DMS 273 (cell line): ENCODE data around the gene SORCS2.

Experiments
- DNase-seq: peaks from one replicate; lab custom pipeline; 2025; ENCODE audit not compliant: unreplicated experiment; lab: John Stamatoyannopoulos, UW

SORCS2 gene

DNA sequence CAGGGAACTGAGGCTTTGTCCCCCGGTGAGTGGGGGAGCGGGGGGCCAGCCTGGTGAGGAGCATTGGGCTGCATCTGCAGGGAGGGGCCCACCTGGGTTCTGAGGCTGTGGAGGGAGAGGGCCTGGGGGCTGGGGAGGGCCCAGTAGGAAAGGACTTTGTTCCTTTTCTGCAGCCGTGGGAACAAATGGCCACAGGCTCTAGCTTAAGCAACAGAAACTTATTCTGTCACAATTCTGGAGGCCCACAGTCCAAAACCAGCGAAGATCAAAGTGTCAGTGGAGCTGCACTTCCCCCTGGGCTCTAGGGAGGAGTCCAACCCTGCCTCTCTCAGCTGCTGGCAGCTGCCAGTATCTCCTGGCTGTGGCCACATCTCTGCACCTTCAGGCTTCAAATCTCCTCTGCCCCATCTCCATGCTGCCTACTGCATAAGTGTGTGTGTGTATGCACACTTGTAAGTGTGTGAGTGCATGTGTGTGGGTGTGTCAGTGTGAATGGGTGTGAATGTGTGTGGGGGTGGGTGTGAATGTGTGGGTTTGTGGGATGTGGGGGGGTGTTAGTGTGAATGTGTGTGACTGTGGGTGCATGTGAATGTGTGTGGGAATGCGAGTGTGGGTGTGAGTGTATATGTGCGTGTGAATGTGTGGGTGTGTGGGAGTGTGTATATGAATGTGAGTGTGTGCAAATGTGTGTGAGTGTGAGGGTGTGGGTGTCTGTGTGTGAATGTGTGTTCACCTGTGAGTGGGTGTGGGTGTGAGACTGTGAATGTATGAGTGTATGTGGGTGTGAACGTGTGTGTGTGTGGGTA is 446.8 kb downstream of the SORCS2 start:
- no peak for DNase-seq

GRCh38 chr4:7640136-7640535 is 447.8 kb downstream of the SORCS2 start:
- DNase-seq = no peak

- no peak for DNase-seq
Measured at GRCh38 chr4:7641712-7642111, 449.4 kb downstream of the SORCS2 start.

DNA sequence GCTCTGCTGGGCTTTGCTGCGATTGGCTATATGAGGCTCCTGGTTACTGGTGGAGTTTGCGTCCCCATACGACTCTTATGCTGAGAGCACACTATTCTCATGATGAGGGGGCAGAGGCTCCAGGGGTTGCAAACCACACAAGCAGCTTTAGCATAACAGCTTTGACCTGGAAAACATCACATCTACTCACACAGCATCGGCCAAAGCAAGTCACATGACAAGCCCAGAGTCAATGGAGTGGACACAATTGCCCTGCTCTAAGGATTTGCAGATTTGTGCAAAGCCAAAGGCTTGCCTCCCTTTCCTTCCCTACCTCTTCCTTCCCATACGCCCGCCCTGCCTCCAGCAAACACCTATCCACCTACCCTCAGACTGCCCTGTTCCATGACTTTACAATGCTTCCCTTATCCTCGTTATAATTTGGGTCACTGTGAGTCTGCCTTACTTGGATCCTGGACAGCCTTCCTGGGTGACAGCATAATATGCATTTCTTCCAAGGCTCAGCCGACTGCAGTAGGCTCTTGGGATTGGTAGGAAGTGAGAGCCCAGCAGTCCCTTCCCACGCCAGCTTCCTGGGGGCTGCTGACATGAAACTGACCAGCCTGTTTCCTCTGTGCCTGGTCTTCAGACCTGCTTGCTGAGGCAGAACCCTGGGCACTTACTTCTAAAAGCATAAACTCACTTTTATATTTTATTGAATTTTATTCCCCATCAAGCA is 450.6 kb downstream of the SORCS2 start:
- DNase-seq = no peak

DNA sequence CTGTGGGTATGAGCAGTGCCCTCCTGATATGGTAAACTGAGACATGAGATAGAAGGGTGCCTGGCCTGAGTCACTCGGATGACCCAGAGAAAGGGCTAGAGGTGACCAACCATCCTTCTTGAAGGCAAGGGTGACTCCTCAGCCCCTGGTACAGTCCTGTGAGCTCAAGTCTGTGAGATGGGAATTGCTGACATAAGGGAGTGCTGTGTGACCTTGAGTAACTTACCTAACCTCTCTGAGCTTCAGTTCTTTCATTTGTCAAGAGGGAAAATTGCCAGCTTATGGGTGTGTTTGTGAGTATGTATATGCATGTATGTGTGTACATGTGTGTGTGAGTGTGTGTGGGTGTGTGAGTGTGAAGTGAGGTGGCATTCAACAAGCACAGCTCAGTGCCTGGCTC is 452.8 kb downstream of the SORCS2 start:
- no peak for DNase-seq

DNA sequence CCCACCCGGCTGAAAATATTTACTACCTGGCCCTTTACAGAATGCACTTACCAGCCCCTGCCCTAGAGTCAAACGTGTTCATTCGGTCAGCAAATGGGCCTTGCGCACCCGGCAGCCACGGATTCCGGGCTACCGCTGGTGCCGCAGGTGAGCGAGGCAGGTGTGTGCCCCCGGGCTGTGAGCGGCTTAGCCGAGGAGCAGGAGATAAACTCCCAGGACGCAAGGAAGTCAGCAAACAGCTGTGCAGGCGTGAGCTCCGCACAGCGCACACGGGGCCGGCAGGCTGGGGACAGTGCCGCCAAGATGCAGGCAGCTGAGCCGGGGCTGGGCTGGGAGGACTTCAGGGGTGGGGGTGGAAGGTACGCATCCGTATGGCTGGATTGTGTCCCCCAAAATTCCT is 453.6 kb downstream of the SORCS2 start:
- DNase-seq = no peak

DNA sequence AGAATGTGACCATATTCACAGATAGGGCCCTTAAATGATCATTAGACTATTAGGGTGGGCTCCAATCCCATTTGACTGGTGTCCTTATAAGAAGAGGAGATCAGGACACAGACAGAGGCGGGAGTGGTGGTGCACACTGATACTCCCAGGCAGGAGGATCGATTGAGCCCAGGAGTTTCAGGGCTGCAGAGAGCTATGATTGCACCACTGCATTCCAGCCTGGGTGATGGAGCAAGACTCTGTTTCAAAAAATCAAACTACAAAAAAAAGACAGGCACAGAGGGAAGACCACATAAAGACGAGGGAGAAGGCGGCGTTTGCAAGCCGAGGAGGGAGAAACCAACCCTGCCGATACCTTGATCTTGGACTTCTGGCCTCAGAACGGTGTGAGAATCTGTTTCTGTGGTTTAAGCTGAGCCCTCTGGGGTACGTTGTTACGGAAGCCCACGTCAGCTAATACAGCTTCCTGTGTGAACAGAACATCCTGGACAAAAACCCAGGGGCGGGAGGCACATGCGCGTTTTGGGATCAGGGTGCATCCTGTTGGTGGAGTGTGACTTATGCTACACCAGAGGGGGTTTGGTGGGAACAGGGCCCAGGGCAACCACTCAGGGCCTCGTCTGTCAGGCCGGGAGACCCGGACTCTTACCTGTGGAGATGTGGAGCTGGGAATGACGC is 454.2 kb downstream of the SORCS2 start:
- DNase-seq = no peak

GRCh38 chr4:7647186-7647585 is 454.8 kb downstream of the SORCS2 start:
- DNase-seq = no peak

GRCh38 chr4:7647600-7648543 is 455.5 kb downstream of the SORCS2 start:
- DNase-seq = no peak

GRCh38 chr4:7648544-7649395 is 456.4 kb downstream of the SORCS2 start:
- no peak for DNase-seq

- DNase-seq = no peak
Measured at GRCh38 chr4:7649411-7649740, 457.0 kb downstream of the SORCS2 start.

GRCh38 chr4:7649741-7650531 is 457.6 kb downstream of the SORCS2 start:
- DNase-seq = no peak

DNA sequence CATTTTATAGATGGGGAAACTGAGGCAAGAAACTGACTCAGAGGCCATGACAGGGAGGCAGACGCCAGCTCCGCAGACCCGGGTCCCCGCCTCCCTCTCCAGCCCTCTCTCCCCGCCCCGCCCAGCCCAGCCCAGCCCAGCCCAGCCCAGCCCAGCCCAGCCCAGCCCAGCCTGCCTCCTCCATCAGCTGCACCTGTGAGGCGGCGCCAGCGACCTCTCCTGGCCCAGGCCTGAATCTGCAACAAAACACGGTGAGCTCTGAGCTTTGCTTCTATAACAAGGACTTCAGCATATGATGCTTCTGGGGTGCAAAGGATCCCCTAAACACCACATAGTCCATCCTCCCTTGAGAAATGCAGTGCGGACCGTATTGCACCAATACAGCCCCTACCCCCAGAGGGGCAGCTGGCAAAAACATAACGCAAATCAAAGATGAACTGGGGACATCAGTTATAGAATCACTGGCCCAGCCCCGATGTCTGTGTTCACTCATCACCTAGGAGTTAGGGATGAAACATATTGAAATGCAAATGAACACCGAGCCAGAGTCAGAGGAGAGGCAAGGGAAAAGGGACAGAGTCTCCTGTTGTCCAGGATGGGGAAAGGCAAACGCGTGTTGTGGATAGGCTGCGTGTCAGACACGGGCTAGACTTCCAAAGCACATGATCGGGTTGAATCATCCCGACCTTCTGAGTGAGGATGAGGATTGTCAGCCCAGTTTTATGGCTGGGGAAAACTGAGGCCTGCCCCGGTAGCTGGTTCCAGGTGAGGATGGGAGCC is 458.5 kb downstream of the SORCS2 start:
- DNase-seq = peak; percentile 60

GRCh38 chr4:7651461-7651921 is 459.2 kb downstream of the SORCS2 start:
- DNase-seq = peak; percentile 14

DNA sequence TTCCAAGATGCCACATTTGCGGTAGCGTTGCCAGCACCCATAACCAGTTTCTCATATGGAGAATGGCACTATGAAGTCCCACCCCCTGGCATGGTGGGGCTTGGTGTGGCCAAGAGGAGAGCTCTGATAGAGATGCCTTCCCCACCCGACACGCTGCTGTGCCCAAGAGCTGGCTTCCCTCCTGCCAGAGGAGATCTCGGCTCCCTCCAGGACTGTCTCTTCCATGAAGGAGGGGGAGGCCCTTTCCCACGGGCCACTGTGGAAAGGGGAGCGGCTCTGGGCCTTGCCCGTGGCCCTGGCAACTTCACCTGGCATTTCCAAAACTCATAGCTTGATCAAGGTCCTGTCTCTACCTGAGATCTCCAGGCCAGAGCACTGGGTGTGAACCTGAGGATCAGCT is 459.7 kb downstream of the SORCS2 start:
- DNase-seq = no peak

DNA sequence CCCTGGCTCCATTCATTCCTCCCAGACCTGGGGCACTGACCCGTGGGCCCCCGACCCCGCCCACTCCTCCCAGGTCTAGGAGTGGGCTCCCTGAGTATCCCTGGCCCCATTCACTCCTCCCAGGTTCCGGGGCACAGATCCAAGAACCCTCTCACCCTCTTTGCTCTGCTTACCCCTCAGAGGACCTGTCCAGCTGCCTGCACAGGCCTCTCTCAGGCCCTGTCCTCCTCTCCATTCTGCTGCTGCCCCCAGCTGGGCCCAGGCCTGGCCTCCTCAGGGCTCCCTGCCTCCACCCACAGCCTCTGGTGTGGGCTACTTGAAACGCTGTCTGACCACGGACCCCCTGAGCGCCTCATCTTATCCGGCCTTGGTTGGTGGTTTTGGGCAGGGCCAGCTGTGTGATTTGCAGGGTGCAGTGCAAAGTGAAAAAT is 460.1 kb downstream of the SORCS2 start:
- DNase-seq = no peak

DNA sequence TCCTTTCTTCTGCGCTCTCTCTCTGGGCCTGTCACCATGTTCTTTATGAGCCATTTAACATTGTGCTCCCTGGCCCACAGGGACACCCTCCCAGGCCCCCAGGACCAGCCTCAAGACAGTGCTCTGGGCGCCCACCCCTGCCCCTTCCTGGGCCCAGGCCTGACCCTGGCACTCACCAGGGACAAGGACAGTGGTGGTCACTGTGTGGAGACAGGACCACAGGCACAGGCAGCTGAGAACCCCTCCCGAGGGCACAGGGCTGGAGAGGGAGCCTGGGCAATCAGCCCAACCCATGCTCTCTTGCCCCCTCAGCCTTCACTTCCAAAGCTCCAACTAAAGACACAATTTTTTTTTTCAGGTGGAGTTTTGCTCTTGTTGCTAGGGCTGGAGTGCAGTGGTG is 460.6 kb downstream of the SORCS2 start:
- no peak for DNase-seq
